Panc1 (cell line): Measurements from ENCODE around the gene PAK4.

Source experiments
- CTCF ChIP-seq: fragments of 450-650 bp; IDR thresholded peaks from 2 replicates; pipeline ENCODE4 v1.5.1; 2017; ENCODE audit warnings: mild to moderate bottlenecking
- POLR2AphosphoS5 ChIP-seq: IDR thresholded peaks from 2 replicates; pipeline ENCODE4 v1.6.1; 2012; ENCODE audit warnings: mild to moderate bottlenecking, low read depth, low read length, moderate library complexity
- SIN3A ChIP-seq: IDR thresholded peaks from 2 replicates; pipeline ENCODE4 v1.6.1; 2012; ENCODE audit warnings: low read depth, mild to moderate bottlenecking, low read length, moderate library complexity, borderline replicate concordance; ENCODE audit not compliant: insufficient read depth
- TCF7L2 ChIP-seq: IDR thresholded peaks from 2 replicates; pipeline ENCODE4 v1.6.1; 2011; ENCODE audit warnings: mild to moderate bottlenecking, low read depth, low read length, inconsistent platforms

- TF ChIP-seq SIN3A = no peak
- no peak for TF ChIP-seq POLR2AphosphoS5
- no peak for TF ChIP-seq CTCF
- no peak for TF ChIP-seq TCF7L2
Observed at GRCh38 chr19:39165857-39166256, 40.3 kb downstream of the PAK4 start.
